Retina (tissue), 1 donor: ENCODE data around the gene NHEJ1.

Experiments
- DNase-seq: peaks from one replicate; pipeline ENCODE4 v3.0.0-alpha.2; 2016

The NHEJ1 gene

DNA sequence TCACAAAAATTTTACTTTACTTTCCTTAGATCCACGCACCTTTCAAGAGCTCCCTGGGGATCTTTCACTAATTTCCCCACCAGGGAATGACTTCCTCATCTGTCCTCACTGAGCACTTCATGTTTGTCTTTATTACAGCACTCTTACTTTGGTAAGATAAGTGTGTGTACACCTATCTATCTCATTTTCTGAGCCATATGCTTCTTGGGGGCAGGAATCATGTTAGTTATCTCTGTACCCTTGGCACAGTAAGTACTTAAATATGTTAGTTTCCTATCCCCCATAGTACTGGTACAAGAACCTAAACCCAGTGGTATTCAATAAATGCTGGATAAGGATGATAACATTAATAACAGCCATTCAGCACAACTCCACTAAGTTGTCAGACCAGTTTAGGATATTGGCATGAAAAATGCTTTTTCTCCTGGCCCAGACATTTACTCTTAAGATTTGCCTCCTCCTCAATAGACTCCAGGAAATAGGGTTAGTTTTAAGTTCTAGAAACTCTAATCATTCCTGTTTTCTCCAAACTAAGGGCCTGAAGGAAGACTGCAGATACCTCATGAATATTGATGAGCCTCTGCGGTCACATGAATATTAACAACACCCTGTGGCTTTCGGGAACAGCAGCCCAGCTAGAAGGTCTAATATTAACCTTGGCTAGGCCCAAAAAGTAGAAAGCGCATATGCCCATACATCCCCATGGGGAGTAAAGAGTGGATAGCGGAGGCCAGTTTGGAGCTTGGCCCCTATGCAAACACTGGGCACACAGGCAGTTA is 38.2 kb downstream of the NHEJ1 start:
- no peak for DNase-seq

DNA sequence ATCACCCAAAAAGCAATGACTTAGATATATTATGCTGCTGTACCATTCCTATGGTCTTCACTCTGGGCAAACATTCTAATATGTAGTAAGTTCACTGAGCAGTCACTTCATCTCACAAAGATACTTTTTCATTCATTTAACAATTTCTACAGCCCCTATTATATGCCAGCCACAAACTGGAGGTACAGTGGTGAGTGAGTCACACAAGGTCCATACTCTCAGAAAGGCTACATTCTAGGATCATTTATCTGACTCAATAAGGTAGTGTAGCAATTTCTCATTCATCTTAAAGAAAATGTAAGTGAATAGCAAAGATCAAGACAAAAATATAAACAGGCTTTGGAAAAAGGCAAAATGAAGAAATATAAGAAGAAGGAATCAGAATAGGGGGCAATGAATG is 40.5 kb downstream of the NHEJ1 start:
- DNase-seq: no peak

DNA sequence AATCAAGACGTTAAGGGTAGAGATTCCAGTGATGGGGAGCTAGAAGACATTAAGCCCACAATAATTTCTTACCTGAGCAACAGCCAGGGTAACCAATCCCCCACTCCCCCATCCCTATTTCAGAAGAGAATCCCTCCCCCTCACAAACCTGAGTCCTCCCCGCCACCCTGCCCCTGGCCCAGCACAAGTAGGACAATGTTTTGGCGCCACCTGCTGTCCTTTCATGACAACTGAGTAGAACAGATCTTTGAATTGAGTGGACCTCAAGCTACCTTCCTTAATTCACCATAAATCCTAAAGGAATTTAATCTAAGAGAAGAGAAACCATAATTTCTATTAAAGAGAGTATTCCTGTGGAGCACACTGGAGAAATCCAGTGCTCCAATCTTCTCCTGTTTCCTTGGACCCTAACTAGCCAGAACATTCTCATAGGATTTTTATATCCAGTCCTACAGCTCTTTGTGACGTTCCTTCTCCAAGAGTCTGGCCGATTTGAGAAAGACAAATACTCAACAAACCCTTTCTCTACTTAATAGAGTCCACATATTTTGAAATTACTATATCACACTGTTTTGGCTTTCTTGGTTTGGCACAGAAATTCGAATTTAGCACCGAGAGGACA is 41.1 kb downstream of the NHEJ1 start:
- peak; percentile 45 for DNase-seq

DNA sequence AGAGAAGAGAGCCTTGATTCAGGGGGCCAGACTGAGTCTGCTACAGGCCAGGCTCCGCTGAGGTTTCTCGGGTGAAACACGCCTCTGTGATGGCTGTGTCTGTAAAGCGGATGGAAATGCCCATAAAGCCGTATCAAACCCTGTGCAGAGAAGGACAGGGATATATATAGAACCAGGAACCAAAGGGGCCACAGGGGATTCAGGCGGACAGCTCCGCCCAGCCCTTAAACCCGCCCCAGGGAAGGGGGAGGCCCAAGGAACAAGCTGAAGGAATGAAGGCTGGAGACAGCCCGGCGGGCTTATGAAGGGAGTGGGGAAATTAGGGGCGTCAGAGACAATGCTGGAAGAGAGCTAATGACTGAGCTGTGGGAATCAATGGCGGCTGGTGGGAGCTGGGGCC is 42.1 kb downstream of the NHEJ1 start:
- DNase-seq: peak; percentile 14

DNA sequence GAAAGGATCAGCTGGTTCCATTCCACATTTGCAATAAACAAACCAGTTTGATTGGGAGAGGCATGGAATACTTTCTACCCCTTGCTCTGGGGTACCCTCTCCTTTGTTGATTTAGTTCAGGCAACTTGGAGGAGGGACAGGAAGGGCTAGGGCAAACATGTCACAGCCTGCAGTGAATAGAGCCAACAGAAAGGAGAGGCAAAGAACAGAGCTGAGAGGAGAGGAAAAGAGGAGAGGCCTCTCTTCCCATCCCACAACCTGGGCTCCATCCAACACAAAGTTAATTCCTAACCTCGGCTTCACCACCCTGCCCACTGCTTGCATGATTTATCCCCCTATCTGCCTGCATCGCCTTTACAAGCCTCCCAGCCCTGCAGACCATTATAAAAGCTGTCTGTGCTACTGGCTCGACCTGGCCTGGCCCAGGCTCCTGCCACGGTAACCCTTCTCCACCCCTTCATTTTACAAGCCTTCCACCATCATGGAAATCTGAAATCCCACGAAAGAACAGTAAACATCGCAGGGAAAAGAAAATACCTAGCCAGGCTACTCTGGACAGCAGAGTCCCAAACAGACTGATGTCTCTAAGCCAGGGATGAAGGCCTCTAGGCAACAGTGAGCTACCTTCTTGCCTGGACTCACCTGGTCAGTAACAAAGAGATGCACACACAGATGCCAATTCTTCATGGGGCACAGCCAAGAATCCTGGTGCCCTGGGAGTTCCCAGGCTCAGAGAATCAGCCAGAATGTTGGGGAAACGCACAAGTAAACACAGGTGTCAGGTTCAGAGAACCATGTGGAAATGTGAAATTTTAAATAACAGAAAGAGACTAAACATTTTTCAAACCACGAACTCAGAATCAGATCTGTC is 43.6 kb downstream of the NHEJ1 start:
- no peak for DNase-seq

DNA sequence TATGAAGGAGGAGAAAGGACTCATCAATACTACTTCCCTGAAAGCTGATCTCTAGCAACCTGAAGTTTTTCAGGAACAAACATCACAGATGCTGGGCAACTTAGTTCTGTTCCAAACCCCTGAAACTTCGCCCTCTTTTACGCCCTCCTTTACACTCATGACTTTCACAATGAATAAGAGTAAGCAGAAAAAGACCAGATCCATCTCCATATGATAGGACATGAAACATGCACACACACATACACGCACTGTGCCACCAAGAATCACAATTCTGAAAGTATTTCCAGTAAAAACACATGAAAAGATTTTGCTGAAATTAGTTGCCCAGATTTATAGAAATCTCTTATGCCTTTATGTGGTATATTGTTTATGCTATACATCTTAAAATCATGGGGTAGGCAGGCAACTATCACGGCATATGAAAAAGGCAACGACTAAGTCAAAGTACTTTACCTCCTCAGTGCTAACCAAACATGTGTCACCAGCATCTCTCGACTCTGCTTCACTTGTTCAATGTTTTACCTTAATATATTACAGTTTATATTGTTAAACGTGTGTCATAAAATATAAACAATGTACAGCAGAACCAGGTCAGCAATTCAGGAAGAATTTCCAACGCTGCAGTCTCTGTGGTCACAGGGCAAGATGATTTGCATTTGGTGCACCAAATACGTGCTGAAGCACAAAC is 47.8 kb downstream of the NHEJ1 start:
- no peak for DNase-seq

DNA sequence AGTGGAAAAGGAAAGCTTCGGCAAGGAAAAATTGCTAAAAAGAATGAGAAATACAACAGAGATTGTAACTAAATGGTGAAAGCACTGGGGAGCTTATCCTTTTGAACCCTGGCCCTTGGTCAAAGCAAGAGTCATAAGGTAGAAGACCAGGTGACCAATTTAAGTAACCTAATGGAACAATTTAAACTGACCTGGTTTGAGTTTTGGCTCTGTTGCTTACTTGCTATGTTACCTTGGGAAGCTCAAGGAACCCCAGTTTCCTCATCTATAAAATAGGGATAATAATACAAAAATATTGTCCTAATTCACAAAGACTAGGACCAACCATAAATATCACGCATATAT is 48.6 kb downstream of the NHEJ1 start:
- DNase-seq: no peak

DNA sequence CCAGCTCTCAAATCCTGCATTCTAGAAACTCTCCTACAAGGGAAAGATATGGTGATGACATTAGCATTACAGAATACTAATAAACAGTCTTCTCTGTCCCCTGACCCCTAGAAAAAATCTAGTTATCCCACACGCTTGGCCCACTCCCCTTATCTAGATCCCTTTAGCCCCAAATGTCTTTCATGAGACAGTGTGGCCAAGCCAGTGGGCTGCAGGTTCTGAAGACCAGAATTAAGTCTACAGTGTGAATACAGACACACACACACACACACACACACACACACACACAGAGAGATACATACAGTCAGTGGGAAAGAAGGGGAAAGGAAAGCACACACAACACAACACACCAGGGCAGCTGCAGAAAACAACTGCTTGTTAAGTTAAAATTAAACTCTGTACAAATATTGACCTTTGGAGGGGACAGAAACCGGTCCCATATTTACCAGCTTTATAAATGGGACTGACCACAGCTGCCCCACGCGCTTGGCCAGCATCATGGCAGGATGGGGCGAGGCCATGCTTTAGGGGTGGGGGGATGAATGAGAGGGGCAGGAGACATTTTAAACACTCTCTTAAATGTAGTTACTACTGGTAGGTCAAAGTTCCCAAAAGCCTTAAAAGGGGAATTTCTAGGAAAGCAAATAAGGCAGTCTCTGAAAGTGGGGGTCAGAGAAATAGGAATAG is 49.1 kb downstream of the NHEJ1 start:
- DNase-seq: no peak

DNA sequence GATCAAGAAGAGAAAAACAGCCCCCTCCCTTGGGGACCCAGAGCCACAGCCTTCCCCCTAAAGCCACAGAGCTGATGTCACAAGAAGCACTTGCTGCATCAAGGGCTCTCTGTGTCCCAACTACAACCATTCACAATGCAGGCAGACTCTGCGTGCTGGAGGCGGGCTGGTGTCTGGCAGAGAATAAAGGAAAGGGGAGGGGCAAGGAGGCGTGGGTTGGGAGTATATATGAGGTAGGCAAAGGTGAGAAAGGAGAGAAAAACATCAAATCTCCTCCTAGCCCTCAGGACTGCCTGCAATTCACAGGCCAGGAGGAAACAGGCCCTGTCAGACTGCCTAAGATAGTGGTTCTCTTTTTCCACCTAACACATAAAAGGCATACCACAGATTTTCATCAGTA is 51.1 kb downstream of the NHEJ1 start:
- DNase-seq: no peak

DNA sequence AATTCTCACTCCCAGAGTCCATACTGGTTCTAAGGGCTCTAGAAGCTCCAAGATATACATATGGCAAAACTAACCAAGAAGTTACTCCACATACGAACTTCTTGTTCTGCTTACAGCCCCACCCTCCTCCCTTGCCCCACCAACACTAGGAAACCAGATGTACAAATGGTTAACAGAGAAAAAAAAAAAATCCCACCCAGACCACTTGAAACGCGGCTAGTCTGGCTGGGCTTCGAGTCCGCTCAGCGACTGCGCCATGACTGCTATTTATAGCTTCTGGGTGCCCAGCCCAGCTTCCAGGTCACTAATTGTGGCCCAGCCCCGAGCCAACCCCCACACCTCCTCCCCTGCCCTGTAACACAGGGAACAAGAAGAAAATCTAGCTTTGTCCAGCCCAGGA is 52.9 kb downstream of the NHEJ1 start:
- DNase-seq: no peak

DNA sequence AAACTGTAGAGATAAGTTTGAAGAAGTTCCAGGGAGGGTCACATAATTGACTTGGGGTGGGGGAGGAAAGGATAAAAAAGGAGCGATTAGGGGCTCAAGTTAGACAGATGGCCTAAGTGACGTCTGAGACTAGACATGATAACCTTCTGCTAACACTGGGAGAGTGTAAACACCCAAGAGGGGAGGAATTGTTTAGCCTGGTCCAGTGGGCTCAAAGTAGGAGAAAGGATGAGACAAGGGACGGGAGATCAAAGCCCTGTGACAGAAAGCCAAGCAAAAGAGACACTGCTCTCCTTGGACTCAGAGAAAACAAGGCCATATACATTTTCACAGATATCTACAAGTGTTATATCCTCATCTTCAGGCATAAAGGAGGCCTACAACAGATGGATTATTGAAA is 54.4 kb downstream of the NHEJ1 start:
- no peak for DNase-seq

DNA sequence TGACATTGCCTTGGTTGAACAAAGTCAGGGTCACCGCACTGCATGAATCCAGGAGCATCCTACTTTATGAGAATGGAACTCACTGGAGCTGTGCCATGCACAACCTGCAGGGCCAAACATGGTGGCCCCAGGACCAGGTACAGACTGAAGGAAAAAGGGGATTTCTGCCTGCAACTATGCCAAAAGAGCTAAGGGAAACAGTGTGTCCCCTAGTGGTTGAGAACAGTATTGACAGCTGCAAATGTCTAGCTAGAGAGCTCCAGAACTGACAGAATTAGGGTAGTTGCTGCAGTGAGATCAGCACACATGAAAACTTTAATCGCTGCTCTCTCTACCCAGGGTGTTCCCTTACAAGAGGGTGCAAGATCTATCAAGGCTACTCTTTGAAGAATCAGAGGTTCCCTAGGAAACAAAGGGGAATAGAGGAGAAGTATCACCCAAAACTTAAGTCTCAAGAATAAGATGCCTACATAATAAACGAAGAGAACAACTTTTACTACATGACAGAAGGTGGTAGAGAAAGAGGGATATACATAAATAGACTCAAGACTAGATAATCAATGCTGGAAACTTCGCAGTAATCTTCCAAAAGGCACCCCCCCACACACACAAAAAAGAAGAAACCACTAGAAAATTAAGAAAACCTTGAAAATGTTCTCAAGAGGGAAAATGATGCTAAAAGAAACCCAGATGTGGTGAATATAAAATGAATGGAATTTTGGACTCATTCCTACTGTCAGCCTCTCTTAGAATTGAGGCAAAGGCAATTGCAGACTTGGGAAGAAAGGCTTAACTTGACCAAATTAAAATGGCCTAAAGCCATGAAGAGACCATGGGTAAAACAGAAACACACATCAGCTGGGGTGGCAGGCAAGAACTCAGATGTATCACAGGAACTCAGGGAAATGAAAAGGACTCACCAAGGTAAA is 56.2 kb downstream of the NHEJ1 start:
- no peak for DNase-seq

DNA sequence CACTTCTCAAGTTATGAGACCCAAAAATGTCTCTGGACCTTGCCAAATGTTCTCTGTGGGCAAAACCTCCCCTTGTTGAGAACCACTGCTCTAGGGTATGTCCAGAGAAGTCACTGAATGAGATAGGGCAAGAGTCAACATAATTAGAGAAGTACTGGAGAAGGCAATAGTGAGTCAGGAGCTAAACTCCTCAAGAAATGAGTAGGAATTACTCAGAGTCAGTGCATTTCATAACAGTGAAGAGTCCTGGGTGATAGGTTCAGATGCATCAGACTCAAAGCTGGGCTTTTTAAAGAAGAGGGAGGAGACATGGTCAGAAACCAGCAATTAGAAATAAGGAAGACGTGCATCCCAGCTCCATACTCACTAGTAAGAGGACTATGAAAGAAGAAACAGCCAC is 61.3 kb downstream of the NHEJ1 start:
- DNase-seq: no peak

DNA sequence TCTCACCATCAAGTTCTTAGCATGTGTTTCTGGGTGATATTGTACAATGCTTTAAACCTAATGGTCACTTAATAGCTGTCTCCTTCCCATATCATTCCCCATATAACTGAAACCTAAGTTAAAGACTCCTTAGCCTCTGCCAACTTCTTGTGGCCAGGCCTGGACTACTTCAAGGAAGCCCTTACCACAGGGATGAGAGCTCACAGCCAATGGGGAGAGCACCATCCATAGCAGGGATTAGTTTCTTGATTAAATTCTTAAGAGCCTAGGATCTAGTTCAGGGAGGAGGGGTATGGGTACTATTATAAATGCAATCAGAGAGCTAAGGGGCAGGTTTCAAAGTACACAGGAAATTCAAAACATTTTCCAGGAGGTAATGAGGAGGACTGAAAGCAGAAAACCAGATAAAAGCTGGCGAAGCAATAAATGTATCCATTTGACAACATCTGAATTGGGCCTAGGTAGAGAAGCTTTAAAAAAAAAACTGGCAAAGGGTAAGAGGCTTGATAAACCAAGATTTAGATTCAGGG is 65.1 kb downstream of the NHEJ1 start:
- no peak for DNase-seq

DNA sequence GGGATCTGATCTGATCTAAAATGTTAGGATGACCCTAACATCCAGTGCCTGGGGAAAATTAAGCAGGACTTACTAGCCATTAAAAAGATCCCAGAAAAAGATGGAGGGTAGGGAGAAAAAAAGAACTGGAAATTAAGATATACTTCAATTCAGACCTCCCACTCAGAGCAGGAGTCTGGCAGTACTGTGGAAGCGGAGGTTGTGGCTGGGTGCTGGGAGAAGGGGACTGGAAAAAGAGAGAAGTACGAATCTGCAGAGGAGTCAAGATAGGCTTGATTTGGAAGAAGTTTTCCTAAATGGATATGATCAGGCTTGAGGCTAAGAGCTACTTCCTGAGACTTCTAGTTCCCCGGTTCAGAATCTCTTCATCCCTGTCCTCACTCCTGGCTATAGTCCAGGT is 66.4 kb downstream of the NHEJ1 start:
- DNase-seq: no peak

DNA sequence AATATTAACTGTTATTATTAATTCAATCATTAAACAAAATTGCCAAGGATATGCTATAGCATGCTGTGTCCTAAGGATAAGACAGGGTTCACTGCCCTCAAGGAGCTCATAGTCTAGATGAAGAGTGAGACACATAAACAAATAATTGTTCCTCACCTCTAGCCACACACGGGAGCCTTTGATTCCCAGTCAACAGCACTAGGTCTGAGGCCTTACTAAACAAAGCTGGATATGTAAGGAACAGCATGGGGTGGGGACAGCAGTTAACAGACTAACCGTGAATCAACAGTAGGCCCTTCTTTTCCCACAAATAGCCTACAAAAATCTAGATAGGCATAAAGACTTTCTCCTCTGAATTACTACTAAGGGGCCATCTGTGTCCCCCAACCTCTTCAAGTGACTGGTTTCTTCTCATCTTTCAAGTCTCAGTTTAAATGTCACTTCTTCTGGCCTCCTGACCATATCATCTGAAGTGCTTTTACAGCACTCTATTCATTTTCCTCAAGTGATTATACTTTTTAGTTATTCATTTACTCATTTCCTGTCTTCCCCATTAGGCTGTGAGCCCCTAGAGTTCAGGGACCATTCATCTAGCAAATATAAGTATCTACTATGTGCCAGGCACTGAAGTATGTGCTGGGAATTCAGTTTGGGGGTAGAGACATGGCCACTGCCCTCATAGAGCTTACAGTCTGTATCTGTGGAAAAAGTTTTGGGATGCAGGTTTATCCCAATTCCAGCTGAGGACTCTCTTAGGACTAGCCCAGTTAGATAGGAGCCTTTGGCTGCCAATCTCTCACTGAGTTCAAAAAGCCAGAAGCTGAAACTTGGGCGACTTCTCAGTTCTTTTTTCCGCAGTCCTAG is 69.9 kb downstream of the NHEJ1 start:
- no peak for DNase-seq

DNA sequence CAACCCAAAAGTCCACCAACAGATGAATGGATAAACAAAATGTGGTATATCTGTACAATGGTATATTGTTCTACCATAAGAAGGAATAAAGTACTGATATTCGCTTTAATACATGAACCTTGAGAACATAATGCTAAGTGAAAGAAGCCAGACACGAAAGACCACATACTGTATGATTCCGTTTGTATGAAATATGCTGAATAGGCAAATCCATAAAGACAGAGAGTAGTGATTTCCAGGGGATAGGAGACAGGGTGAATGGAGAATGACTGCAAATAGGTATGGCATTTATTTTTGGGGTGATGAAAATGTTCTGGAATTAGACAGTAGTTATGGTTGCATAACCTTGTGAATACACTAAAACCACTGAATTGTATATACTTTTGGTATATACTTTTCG is 71.3 kb downstream of the NHEJ1 start:
- DNase-seq: no peak

DNA sequence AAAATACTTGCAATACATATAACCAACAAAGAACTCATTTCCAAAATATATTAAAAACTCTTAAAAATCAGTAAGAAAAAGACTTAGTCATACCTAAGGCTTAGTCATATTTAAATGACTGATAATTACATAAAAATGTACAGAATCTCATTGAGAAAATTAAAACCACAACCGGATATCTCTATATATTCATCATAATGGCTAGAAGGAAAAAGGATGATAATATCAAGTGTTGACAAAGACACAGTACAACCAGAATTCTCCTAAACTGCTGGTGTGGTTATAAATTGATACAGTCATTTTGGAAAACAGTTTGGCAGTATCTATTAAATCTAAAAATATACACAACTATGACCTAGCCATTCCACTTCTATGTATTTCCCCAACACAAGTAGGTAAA is 72.8 kb downstream of the NHEJ1 start:
- no peak for DNase-seq

DNA sequence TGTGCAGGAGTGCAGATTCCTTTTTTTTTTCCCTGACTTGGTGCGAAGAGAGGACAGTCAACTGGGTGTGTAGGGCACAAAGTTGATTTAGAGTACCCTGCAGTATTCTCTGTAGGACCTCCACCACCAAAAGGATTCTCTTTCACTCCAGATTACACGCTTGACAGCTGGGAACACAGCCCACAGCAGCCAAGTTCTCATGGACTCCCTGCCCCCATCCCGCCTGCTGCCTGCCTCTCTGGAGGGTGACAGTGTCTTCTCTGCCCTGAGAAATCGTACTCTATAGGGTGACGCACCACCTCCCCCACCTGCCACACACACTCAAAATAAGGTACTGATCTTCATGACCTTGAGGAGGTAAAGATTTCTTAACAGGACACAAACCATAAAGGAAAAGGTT is 73.3 kb downstream of the NHEJ1 start:
- DNase-seq: peak; percentile 27

DNA sequence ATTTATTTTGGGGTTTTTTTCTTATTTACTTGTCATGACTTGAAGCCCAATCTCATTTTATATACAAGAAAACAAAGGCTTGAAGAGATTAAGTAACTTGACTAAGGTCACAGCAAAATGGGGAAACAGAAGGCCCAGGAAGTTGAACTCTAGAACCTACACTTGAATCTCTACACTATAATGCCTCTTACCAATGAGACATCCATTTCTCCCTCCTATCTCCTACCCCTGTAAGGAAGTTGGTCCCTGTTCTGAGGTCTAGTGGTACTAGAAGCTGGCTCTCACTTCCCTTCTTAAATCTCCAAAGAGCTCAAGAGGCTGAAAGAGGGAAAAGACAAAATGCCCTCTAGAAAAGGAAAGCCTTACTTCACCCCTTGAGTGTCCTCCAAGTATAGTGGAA is 74.4 kb downstream of the NHEJ1 start:
- no peak for DNase-seq
